ENCODE data around the gene PRPSAP2.
"Not testable (repeated sequence)": the region's sequence is repeated elsewhere in the genome, so short reads cannot be mapped to it uniquely, and the experiment has no call there.

Gene PRPSAP2

GRCh38 chr17:18891541-18891940, 33.6 kb downstream of the PRPSAP2 start:
- no peak for DNase-seq

GRCh38 chr17:18896146-18896545, 38.2 kb downstream of the PRPSAP2 start:
- DNase-seq = no peak

GRCh38 chr17:18896947-18897346, 39.0 kb downstream of the PRPSAP2 start:
- DNase-seq = no peak

- no peak for DNase-seq
Measured at GRCh38 chr17:18904482-18904881, 46.6 kb downstream of the PRPSAP2 start.

- DNase-seq = no peak
Measured at GRCh38 chr17:18905226-18905625, 47.3 kb downstream of the PRPSAP2 start.

GRCh38 chr17:18910326-18910725, 52.4 kb downstream of the PRPSAP2 start:
- no peak for DNase-seq

GRCh38 chr17:18910881-18911280, 53.0 kb downstream of the PRPSAP2 start:
- no peak for DNase-seq

GRCh38 chr17:18916816-18917500, 59.0 kb downstream of the PRPSAP2 start:
- no peak for DNase-seq

GRCh38 chr17:18917506-18918032, 59.6 kb downstream of the PRPSAP2 start:
- DNase-seq = no peak

GRCh38 chr17:18919963-18920362, 62.0 kb downstream of the PRPSAP2 start:
- DNase-seq = no peak

GRCh38 chr17:18920911-18921441, 63.0 kb downstream of the PRPSAP2 start:
- no peak for DNase-seq

GRCh38 chr17:18921485-18921884, 63.6 kb downstream of the PRPSAP2 start:
- DNase-seq = no peak

- DNase-seq = no peak
Measured at GRCh38 chr17:18921912-18922451, 64.1 kb downstream of the PRPSAP2 start.

GRCh38 chr17:18922596-18922995, 64.7 kb downstream of the PRPSAP2 start:
- DNase-seq = not testable (repeated sequence)

GRCh38 chr17:18925187-18925586, 67.3 kb downstream of the PRPSAP2 start:
- no peak for DNase-seq

GRCh38 chr17:18928628-18929125, 70.7 kb downstream of the PRPSAP2 start:
- DNase-seq = no peak

GRCh38 chr17:18932360-18933055, 74.6 kb downstream of the PRPSAP2 start:
- no peak for DNase-seq

- no peak for DNase-seq
Measured at GRCh38 chr17:18933102-18934058, 75.4 kb downstream of the PRPSAP2 start.

- no peak for DNase-seq
Measured at GRCh38 chr17:18937981-18938691, 80.2 kb downstream of the PRPSAP2 start.

- no peak for DNase-seq
Measured at GRCh38 chr17:18938692-18939023, 80.7 kb downstream of the PRPSAP2 start.

GRCh38 chr17:18944646-18945045, 86.7 kb downstream of the PRPSAP2 start:
- DNase-seq = no peak

- DNase-seq = no peak
Measured at GRCh38 chr17:18946536-18946935, 88.6 kb downstream of the PRPSAP2 start.
